Measurements from ENCODE around the gene COL2A1.

DNA sequence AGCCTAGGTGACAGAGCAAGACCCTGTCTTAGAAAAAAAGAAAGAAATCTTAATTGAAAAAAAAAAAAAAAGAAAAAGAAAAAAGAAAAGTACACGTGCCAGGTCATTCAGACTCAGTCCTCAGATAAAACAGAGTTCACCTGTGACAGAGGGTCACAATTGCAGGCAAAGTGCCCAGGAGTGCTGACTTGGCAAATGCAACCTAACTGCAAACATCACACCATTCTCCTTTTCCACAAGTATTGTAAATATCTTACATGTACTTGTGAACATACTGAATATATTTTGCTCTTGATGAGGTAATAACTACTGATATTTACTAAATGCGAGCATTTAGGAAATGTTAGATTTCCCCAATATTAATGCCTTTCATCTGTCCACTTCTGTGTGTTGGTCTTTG, 9.0 kb upstream of the COL2A1 start:
- TF ChIP-seq, protein P1, sequence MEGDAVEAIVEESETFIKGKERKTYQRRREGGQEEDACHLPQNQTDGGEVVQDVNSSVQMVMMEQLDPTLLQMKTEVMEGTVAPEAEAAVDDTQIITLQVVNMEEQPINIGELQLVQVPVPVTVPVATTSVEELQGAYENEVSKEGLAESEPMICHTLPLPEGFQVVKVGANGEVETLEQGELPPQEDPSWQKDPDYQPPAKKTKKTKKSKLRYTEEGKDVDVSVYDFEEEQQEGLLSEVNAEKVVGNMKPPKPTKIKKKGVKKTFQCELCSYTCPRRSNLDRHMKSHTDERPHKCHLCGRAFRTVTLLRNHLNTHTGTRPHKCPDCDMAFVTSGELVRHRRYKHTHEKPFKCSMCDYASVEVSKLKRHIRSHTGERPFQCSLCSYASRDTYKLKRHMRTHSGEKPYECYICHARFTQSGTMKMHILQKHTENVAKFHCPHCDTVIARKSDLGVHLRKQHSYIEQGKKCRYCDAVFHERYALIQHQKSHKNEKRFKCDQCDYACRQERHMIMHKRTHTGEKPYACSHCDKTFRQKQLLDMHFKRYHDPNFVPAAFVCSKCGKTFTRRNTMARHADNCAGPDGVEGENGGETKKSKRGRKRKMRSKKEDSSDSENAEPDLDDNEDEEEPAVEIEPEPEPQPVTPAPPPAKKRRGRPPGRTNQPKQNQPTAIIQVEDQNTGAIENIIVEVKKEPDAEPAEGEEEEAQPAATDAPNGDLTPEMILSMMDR (IDR thresholded peaks at IDR 0.05) = no peak
- TF ChIP-seq POLR2A (IDR thresholded peaks at IDR 0.05) = no peak
- no peak for TF ChIP-seq EP300 (IDR thresholded peaks at IDR 0.05; ENCODE audit: low read depth)
- TF ChIP-seq POLR2AphosphoS5 (IDR thresholded peaks at IDR 0.05) = no peak

Measured in transverse colon (tissue), 4 donors.